ENCODE measurements around the gene FHIP2A.
A peak's percentile ranks its signal among the peaks of the same experiment; 100 is the strongest.
"Not testable (repeated sequence)": the region's sequence is repeated elsewhere in the genome, so short reads cannot be mapped to it uniquely, and the experiment has no call there.

The FHIP2A gene

GRCh38 chr10:114816308-114816707, 5.3 kb upstream of the FHIP2A start:
- no peak for DNase-seq

DNA sequence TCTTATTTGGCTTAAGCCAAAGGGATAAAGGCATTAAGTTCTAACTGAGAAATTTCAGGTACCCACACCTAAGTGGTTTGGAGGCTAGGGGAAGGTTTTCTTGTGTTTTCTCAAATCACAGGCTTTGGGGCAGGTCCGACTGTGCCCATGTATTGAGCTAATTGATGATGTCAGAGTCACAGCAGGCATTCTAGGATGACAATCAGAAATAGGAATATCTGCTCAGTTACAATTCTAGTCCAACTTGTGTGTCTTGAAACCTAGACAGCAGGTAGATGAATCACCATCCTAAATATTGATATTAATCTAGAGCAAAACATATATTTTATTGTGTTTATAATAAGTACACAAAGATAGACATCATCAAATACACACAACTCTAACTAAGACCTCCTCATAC, 2.3 kb upstream of the FHIP2A start:
- no peak for DNase-seq

DNA sequence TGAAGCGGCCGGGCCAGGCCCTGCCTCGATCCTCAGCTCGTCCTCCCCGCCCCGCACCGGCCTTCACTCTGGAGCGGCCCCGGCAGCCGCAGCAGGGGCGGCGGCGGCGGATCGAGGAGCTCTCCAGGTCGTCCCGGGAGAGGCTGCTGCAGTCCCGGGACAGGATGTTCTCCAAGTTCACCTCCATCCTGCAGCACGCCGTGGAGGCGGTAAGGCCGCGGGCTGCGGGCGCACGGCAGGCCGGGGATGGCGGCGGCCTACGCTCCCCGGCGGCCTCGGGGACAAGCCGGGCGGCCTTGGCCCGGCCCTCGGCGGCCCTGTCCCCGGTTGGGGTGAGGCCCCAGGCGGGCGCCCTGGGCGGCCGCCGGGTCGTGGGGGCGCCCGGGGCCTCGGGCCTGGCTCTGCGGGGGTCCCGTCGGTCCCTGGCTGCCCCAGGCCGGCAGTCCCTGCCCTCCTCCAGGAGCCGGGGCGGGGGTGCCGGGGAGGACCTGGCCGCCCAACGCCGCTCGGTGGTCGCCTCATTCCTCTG, 399 bp downstream of the FHIP2A start:
- peak; percentile 23 for DNase-seq

GRCh38 chr10:114822444-114823076, 980 bp downstream of the FHIP2A start:
- DNase-seq, result peak; percentile 21

GRCh38 chr10:114823077-114823463, 1.5 kb downstream of the FHIP2A start:
- DNase-seq, result no peak

- DNase-seq, result no peak
These were observed 2.8 kb downstream of the FHIP2A start for GRCh38 chr10:114824391-114824790.

DNA sequence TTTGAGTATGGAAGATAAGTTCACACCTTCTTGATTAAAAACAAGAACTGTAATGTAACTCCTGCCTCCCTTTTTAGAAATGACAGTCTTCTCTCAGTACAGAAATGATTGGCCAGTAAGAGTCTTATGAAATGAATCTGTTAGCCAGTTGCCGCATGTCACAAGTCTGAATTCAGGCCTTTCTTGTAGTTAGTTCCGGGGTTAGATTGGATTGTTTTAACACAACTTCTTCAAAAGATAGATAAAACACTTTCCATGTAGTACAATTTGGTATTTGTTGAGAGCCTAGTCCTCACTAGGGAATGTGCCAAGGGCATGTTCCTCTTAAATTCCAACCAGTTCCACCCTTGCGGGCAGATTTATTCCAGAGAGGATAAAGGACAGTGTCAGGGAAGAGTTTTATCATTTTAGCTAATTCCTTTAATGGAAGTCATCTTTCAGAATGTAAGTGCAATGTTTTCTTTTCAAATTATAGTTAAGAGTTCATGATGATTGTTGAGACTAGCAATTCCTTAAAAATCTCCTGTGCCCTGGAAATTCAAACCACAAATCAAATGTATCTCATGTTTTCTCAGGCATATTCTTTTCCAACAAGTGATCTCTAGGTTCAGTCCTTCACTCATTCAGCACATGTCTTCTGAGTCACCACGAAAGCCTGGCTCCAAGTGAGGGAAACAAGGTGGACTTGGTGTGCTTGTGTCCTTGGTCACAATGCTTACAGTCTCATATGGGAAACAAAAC, 4.1 kb downstream of the FHIP2A start:
- DNase-seq, result no peak

GRCh38 chr10:114829160-114829909, 7.8 kb downstream of the FHIP2A start:
- no peak for DNase-seq

- no peak for DNase-seq
These were observed 9.7 kb downstream of the FHIP2A start for GRCh38 chr10:114831186-114831867.

DNA sequence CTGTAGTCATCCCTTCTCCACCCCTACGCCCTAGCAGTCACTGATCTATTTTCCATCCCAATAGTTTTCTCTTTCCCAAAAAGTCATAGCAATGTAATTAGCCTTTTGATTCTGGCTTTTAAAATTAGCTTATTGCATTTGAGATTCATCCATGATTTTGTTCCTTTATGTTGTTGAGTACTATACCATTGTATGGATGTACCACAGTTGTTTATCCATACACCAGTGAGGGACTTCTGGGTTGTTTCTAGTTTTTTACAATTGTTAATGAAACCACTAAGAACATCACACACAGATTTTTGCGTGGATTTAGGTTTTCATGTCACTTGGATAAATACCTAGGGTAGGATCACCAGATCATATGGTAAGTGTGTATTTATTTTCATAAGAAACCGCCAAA, 16.1 kb downstream of the FHIP2A start:
- no peak for DNase-seq

DNA sequence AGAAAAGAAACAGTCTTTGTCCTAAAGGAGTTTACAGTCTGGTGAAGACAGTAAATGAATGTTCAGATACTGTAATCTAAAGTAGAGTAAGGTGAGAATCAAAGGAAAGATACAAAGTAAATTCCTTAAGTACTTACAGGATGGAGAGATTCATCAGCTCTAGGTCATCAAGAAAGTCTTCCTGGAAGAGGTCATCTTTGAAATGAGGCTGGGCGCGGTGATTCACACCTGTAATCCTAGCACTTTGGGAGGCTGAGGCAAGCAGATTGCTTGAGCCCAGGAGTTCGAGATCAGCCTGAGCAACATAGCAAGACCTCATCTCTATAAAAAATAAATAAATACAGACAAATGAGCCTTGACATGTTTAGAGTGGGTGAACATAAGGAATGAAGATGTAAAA, 18.3 kb downstream of the FHIP2A start:
- no peak for DNase-seq

- DNase-seq, result no peak
These were observed 24.6 kb downstream of the FHIP2A start for GRCh38 chr10:114845978-114846693.

GRCh38 chr10:114847517-114847916, 25.9 kb downstream of the FHIP2A start:
- not testable (repeated sequence) for DNase-seq

- no peak for DNase-seq
These were observed 28.1 kb downstream of the FHIP2A start for GRCh38 chr10:114849674-114850073.

DNA sequence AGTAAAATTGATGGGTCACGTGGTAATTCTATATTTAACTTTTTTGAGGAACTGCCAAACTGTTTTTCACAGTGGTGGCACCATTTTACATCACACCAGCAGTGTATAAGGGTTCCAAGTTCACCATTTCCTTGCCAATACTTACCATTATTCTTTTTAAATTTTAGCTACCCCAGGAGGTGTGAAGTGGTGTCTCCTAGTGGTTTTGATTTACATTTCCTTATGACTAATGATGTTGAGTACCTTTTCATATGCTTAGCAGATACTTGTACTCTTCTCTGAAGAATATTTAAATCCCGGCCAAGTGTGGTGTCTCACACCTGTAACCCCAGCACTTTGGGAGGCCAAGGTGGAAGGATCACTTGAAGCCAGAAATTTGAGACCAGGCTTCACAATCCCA, 28.5 kb downstream of the FHIP2A start:
- DNase-seq, result no peak

DNA sequence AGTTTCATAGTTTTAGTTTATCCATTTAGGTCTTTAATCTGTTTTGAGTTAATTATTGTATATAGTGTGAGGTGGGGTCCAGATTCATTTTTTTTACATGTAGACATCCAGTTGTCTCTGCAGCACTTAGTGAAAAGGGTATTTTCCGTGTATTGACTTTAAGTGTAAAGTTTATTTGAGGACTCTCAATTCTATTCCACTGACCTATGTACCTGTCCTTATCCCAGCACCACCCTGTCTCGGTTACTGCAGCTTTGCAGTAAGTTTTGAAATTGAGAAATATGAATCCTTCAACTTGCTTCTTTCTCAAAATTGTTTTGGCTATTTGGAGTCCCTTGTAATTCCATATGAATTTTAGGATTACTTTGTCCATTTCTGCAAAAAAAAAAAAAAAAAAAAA, 29.8 kb downstream of the FHIP2A start:
- no peak for DNase-seq

- no peak for DNase-seq
These were observed 30.6 kb downstream of the FHIP2A start for GRCh38 chr10:114852197-114852596.

- no peak for DNase-seq
These were observed 33.3 kb downstream of the FHIP2A start for GRCh38 chr10:114854906-114855305.

DNA sequence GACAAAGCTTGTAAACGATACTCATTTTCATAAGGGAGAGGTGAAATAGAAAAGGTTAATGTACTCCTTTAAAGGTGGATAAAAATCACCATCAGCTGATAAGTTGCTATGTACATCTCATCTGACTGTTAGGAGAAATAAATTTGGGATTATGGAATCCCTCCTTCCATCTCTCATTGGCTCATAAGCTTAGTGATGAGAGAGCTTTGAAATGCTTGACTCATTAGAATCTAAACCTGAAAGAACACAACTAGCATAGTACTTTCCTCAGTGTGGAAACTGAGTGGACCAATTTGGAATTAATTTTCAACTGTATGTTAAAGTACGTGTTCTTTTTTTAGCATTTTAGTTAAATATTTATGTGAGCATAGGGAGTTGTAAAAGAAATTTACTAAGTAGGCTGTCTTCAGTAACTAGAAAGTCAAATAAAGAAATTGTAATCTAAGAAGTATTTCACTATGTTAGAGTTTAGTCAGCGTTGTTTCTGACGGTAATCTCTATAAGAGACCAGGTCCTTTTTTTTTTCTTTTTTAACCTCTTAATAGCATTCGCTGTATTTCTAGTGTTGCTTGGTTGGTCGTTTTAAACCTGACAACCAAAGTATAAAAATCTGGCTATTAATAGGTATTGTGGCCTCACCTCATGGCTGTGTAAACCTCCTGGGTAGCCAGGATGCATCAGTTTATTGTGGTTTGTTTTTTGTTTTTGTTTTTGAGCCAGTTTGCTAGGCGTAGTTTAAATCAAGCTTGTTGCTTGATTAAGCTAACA, 34.4 kb downstream of the FHIP2A start:
- DNase-seq, result no peak

DNA sequence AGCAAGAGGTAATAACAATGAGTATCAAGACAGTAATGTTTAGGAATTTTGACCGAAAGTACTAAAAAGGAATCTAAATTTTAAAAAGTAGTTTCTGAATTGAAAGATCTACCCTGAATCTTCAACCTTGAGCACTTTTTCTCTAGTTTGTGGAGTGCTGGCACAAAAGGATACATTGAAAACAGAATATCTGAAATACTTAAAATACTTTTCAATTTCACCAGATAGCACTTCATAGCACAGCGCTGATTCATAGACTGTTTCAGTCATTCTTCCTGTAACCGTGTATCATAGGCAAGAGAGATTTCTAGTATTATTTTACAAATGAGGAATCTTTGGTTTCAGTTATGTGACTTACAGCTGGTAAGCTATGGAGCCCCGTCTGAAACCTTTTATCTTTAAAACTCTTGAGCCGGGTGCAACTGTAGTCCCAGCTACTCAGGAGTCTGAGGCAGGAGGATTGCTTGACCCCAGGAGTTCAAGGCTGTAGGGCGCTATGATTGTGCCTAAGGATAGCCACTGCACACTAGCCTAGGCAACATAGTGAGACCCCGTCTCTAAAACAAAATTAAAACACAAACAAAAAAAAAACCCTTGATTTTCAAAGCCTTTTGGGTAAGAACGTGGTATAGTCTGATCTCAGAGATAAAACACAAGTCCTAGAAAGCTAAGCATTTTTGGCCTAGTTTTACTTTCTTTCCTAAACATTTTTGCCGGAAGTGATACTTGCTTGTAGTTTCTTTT, 35.1 kb downstream of the FHIP2A start:
- no peak for DNase-seq

GRCh38 chr10:114857288-114857565, 35.6 kb downstream of the FHIP2A start:
- DNase-seq, result not testable (repeated sequence)
